ENCODE data around the gene STK10. TPM values are rescaled to one million over a fixed set of nuclear protein-coding genes. Genes with fewer than 3 reads are reported as not detected.

The STK10 gene
- total and polyA plus RNA-seq, 4 donors, result 17.2 to 65.4 (median 43.6) TPM

- Histone ChIP-seq H3K9ac (ENCODE audit: insufficient read depth in 1 of 2, low read length in 2 of 2) (no peak overlapping the region), H3K4me1 (ENCODE audit: control insufficient read depth in 5 of 5, insufficient read depth in 5 of 5, low read length in 5 of 5) (peaks cover 0 to 42% (median 5%) of the 10 kb centered on the region in 5 donors), H3K4me3 (no peak overlapping the region), H3K27me3 (ENCODE audit: control insufficient read depth in 3 of 3, insufficient read depth in 3 of 3, low read length in 2 of 3) (no peaks in the 10 kb centered on the region), H3K36me3 (ENCODE audit: control insufficient read depth in 4 of 4, insufficient read depth in 4 of 4, low read length in 4 of 4) (peaks cover 0 to 31% (median 4%) of the 10 kb centered on the region in 4 donors), H3K27ac (ENCODE audit: low read depth in 1 of 2, low read length in 1 of 2) (no peak overlapping the region), H3K9me3 (ENCODE audit: control insufficient read depth in 4 of 4, insufficient read depth in 3 of 4, low read length in 3 of 4) (no peaks in the 10 kb centered on the region)
- TF ChIP-seq CTCF (IDR thresholded peaks at IDR 0.05; ENCODE audit: control extremely low read depth, extremely low read depth), result no peak
- DNase-seq (no peak), ATAC-seq (ENCODE audit: insufficient read depth, low FRiP score) (no peak)
- 91 to 92% methylated on average over 11 of the region's 11 CpGs for WGBS, 2 donors
Observed at GRCh38 chr5:172095368-172096206, 92.4 kb downstream of the STK10 start.

GRCh38 chr5:172093965-172094364 lies 94.1 kb downstream of the STK10 start:
- peaks cover 0 to 42% (median 5%) of the 10 kb centered on the region in 5 donors for H3K4me1 ChIP-seq (ENCODE audit: control insufficient read depth in 5 of 5, insufficient read depth in 5 of 5, low read length in 5 of 5)
- DNase-seq, result peak; percentile 71 to 84 (median 76)
- no peak for TF ChIP-seq CTCF (IDR thresholded peaks at IDR 0.05; ENCODE audit: control extremely low read depth, extremely low read depth)
- H3K27me3 ChIP-seq (ENCODE audit: control insufficient read depth in 3 of 3, insufficient read depth in 3 of 3, low read length in 2 of 3), result no peaks in the 10 kb centered on the region
- H3K36me3 ChIP-seq (ENCODE audit: control insufficient read depth in 4 of 4, insufficient read depth in 4 of 4, low read length in 4 of 4), result peaks cover 0 to 35% (median 6%) of the 10 kb centered on the region in 4 donors
- H3K27ac ChIP-seq (ENCODE audit: low read depth in 1 of 2, low read length in 1 of 2), result no peak overlapping the region
- no peak for ATAC-seq (ENCODE audit: insufficient read depth, low FRiP score)
- H3K9me3 ChIP-seq (ENCODE audit: control insufficient read depth in 4 of 4, insufficient read depth in 3 of 4, low read length in 3 of 4), result no peaks in the 10 kb centered on the region
- WGBS, 2 donors, result 89 to 96% methylated on average over 3 of the region's 3 CpGs
- no peak overlapping the region for H3K9ac ChIP-seq (ENCODE audit: insufficient read depth in 1 of 2, low read length in 2 of 2)
- no peak overlapping the region for H3K4me3 ChIP-seq

GRCh38 chr5:172093559-172093958 lies 94.5 kb downstream of the STK10 start:
- no peak for ATAC-seq (ENCODE audit: insufficient read depth, low FRiP score)
- no peak for TF ChIP-seq CTCF (IDR thresholded peaks at IDR 0.05; ENCODE audit: control extremely low read depth, extremely low read depth)
- H3K36me3 ChIP-seq (ENCODE audit: control insufficient read depth in 4 of 4, insufficient read depth in 4 of 4, low read length in 4 of 4), result peaks cover 0 to 36% (median 6%) of the 10 kb centered on the region in 4 donors

More at GRCh38 chr5:172093559-172093958, 94.5 kb downstream of the STK10 start:
- no peaks in the 10 kb centered on the region for H3K27me3 ChIP-seq (ENCODE audit: control insufficient read depth in 3 of 3, insufficient read depth in 3 of 3, low read length in 2 of 3)
- peaks cover 0 to 39% (median 5%) of the 10 kb centered on the region in 5 donors for H3K4me1 ChIP-seq (ENCODE audit: control insufficient read depth in 5 of 5, insufficient read depth in 5 of 5, low read length in 5 of 5)
- H3K9me3 ChIP-seq (ENCODE audit: control insufficient read depth in 4 of 4, insufficient read depth in 3 of 4, low read length in 3 of 4), result no peaks in the 10 kb centered on the region
- H3K9ac ChIP-seq (ENCODE audit: insufficient read depth in 1 of 2, low read length in 2 of 2), result no peak overlapping the region
- WGBS, 2 donors, result 93 to 95% methylated on average over 10 of the region's 10 CpGs
- DNase-seq, result no peak
- H3K27ac ChIP-seq (ENCODE audit: low read depth in 1 of 2, low read length in 1 of 2), result no peak overlapping the region
- H3K4me3 ChIP-seq, result no peak overlapping the region
